Measurements from ENCODE around the gene RGS2. TPM values are rescaled to one million over a fixed set of nuclear protein-coding genes. Genes with fewer than 3 reads are reported as not detected.

Gene RGS2
- polyA plus RNA-seq, 3 donors from 2014 or later: 99.4 to 358 (median 227) TPM

GRCh38 chr1:192824511-192824910 lies 15.7 kb downstream of the RGS2 start:
- H3K4me3 Mint-ChIP-seq: no peak overlapping the region
- no peaks in the 10 kb centered on the region for H3K9me3 Mint-ChIP-seq
- no peak for DNase-seq
- no peaks in the 10 kb centered on the region for H3K36me3 Mint-ChIP-seq
- no peaks in the 10 kb centered on the region for H3K4me1 Mint-ChIP-seq
- no peak overlapping the region for H3K27ac Mint-ChIP-seq
- H3K27me3 Mint-ChIP-seq (ENCODE audit: low read depth in 3 of 3): peaks cover 3 to 12% (median 5%) of the 10 kb centered on the region in 3 donors

- Mint-ChIP-seq H3K27me3 (ENCODE audit: low read depth in 3 of 3) (peaks cover 3 to 14% (median 7%) of the 10 kb centered on the region in 3 donors), H3K27ac (no peak overlapping the region), H3K36me3 (no peaks in the 10 kb centered on the region), H3K9me3 (no peaks in the 10 kb centered on the region), H3K4me3 (no peak overlapping the region), H3K4me1 (no peaks in the 10 kb centered on the region)
- DNase-seq: no peak
Measured at GRCh38 chr1:192826791-192827546, 18.1 kb downstream of the RGS2 start.

- Mint-ChIP-seq H3K36me3 (no peaks in the 10 kb centered on the region), H3K27ac (no peak overlapping the region), H3K4me3 (no peak overlapping the region), H3K9me3 (no peaks in the 10 kb centered on the region), H3K4me1 (no peaks in the 10 kb centered on the region), H3K27me3 (ENCODE audit: low read depth in 3 of 3) (peaks cover 0 to 12% (median 3%) of the 10 kb centered on the region in 3 donors)
- DNase-seq: no peak
Measured at GRCh38 chr1:192830595-192831246, 21.9 kb downstream of the RGS2 start.

GRCh38 chr1:192831706-192832355 lies 23.0 kb downstream of the RGS2 start:
- H3K27me3 Mint-ChIP-seq (ENCODE audit: low read depth in 3 of 3): peaks cover 0 to 12% (median 3%) of the 10 kb centered on the region in 3 donors
- no peaks in the 10 kb centered on the region for H3K4me1 Mint-ChIP-seq
- H3K9me3 Mint-ChIP-seq: no peaks in the 10 kb centered on the region
- no peaks in the 10 kb centered on the region for H3K36me3 Mint-ChIP-seq
- no peak overlapping the region for H3K4me3 Mint-ChIP-seq
- no peak overlapping the region for H3K27ac Mint-ChIP-seq
- DNase-seq: no peak

- no peak for DNase-seq
- no peaks in the 10 kb centered on the region for H3K9me3 Mint-ChIP-seq
- H3K4me1 Mint-ChIP-seq: no peaks in the 10 kb centered on the region
- no peaks in the 10 kb centered on the region for H3K36me3 Mint-ChIP-seq
- no peak overlapping the region for H3K4me3 Mint-ChIP-seq
- H3K27me3 Mint-ChIP-seq (ENCODE audit: low read depth in 3 of 3): peaks cover 0 to 12% (median 3%) of the 10 kb centered on the region in 3 donors
- no peak overlapping the region for H3K27ac Mint-ChIP-seq
Measured at GRCh38 chr1:192832492-192832891, 23.7 kb downstream of the RGS2 start.

GRCh38 chr1:192835116-192835515 lies 26.3 kb downstream of the RGS2 start:
- Mint-ChIP-seq H3K36me3 (no peaks in the 10 kb centered on the region), H3K4me1 (no peaks in the 10 kb centered on the region), H3K27ac (no peak overlapping the region), H3K9me3 (no peaks in the 10 kb centered on the region), H3K27me3 (ENCODE audit: low read depth in 3 of 3) (peaks cover 0 to 3% (median under 1%) of the 10 kb centered on the region in 3 donors), H3K4me3 (no peak overlapping the region)
- no peak for DNase-seq

GRCh38 chr1:192839162-192840066 lies 30.6 kb downstream of the RGS2 start:
- no peak overlapping the region for H3K4me3 Mint-ChIP-seq
- H3K9me3 Mint-ChIP-seq: no peaks in the 10 kb centered on the region
- no peak overlapping the region for H3K27ac Mint-ChIP-seq
- no peaks in the 10 kb centered on the region for H3K4me1 Mint-ChIP-seq
- no peak for DNase-seq
- H3K36me3 Mint-ChIP-seq: no peaks in the 10 kb centered on the region
- H3K27me3 Mint-ChIP-seq (ENCODE audit: low read depth in 3 of 3): peaks cover 0 to under 1% (median 0%) of the 10 kb centered on the region in 3 donors

- Mint-ChIP-seq H3K4me3 (no peak overlapping the region), H3K27ac (no peak overlapping the region), H3K9me3 (no peaks in the 10 kb centered on the region), H3K4me1 (no peaks in the 10 kb centered on the region), H3K36me3 (no peaks in the 10 kb centered on the region), H3K27me3 (ENCODE audit: low read depth in 3 of 3) (peaks cover 0 to 2% (median 0%) of the 10 kb centered on the region in 3 donors)
- no peak for DNase-seq
Measured at GRCh38 chr1:192844360-192844759, 35.5 kb downstream of the RGS2 start.

- no peak overlapping the region for H3K27ac Mint-ChIP-seq
- DNase-seq: no peak
- peaks cover 0 to 2% (median 0%) of the 10 kb centered on the region in 3 donors for H3K27me3 Mint-ChIP-seq (ENCODE audit: low read depth in 3 of 3)
- H3K36me3 Mint-ChIP-seq: no peaks in the 10 kb centered on the region
- no peaks in the 10 kb centered on the region for H3K4me1 Mint-ChIP-seq
- H3K9me3 Mint-ChIP-seq: no peaks in the 10 kb centered on the region
- no peak overlapping the region for H3K4me3 Mint-ChIP-seq
Measured at GRCh38 chr1:192846950-192847349, 38.1 kb downstream of the RGS2 start.

GRCh38 chr1:192849011-192849410 lies 40.2 kb downstream of the RGS2 start:
- no peak overlapping the region for H3K4me3 Mint-ChIP-seq
- no peak overlapping the region for H3K27ac Mint-ChIP-seq
- no peak for DNase-seq
- no peaks in the 10 kb centered on the region for H3K9me3 Mint-ChIP-seq
- no peaks in the 10 kb centered on the region for H3K36me3 Mint-ChIP-seq
- no peaks in the 10 kb centered on the region for H3K4me1 Mint-ChIP-seq
- peaks cover 0 to 2% (median 0%) of the 10 kb centered on the region in 3 donors for H3K27me3 Mint-ChIP-seq (ENCODE audit: low read depth in 3 of 3)

GRCh38 chr1:192849442-192849841 lies 40.6 kb downstream of the RGS2 start:
- no peaks in the 10 kb centered on the region for H3K36me3 Mint-ChIP-seq
- H3K27me3 Mint-ChIP-seq (ENCODE audit: low read depth in 3 of 3): peaks cover 0 to 2% (median 0%) of the 10 kb centered on the region in 3 donors
- H3K27ac Mint-ChIP-seq: no peak overlapping the region
- no peak overlapping the region for H3K4me3 Mint-ChIP-seq
- H3K4me1 Mint-ChIP-seq: no peaks in the 10 kb centered on the region
- no peaks in the 10 kb centered on the region for H3K9me3 Mint-ChIP-seq
- DNase-seq: no peak

- Mint-ChIP-seq H3K9me3 (no peaks in the 10 kb centered on the region), H3K27ac (no peak overlapping the region), H3K36me3 (no peaks in the 10 kb centered on the region), H3K27me3 (ENCODE audit: low read depth in 3 of 3) (no peaks in the 10 kb centered on the region), H3K4me1 (no peaks in the 10 kb centered on the region), H3K4me3 (no peak overlapping the region)
- DNase-seq: no peak
Measured at GRCh38 chr1:192852001-192852947, 43.4 kb downstream of the RGS2 start.

- H3K36me3 Mint-ChIP-seq: no peaks in the 10 kb centered on the region
- peaks cover 0 to 4% (median 0%) of the 10 kb centered on the region in 3 donors for H3K27me3 Mint-ChIP-seq (ENCODE audit: low read depth in 3 of 3)
- no peaks in the 10 kb centered on the region for H3K4me1 Mint-ChIP-seq
- no peak for DNase-seq
- no peak overlapping the region for H3K27ac Mint-ChIP-seq
- H3K9me3 Mint-ChIP-seq: no peaks in the 10 kb centered on the region
- H3K4me3 Mint-ChIP-seq: no peak overlapping the region
Measured at GRCh38 chr1:192858456-192858855, 49.6 kb downstream of the RGS2 start.
